NB4 (cell line): ENCODE measurements around the gene GHITM.
"Not testable (repeated sequence)": the region's sequence is repeated elsewhere in the genome, so short reads cannot be mapped to it uniquely, and the experiment has no call there.

Source experiments
- DNase-seq: peaks from one replicate; pipeline ENCODE4 v3.0.0; 2010; ENCODE audit warnings: low read depth
- H3K4me3 ChIP-seq: one replicate; pipeline ENCODE4 v1.5.1; 2011; ENCODE audit warnings: mild to moderate bottlenecking, low read depth, low read length, moderate library complexity
- MYC ChIP-seq: IDR thresholded peaks from 2 replicates; pipeline ENCODE4 v1.6.1; 2011; ENCODE audit warnings: low read depth, low read length
- POLR2A ChIP-seq: IDR thresholded peaks from 2 replicates; pipeline ENCODE4 v1.6.1; 2011; ENCODE audit warnings: mild to moderate bottlenecking; ENCODE audit not compliant: insufficient read length; ENCODE audit errors: extremely low read depth
- TF ChIP-seq, protein P1 (sequence below): IDR thresholded peaks from one replicate; pipeline ENCODE4 v1.5.1; 2012; ENCODE audit warnings: low read depth, low read length
- TF ChIP-seq, protein P2 (sequence below): IDR thresholded peaks from 2 replicates; pipeline ENCODE4 v1.6.1; 2011; ENCODE audit warnings: low read depth, low read length

GHITM gene

DNA sequence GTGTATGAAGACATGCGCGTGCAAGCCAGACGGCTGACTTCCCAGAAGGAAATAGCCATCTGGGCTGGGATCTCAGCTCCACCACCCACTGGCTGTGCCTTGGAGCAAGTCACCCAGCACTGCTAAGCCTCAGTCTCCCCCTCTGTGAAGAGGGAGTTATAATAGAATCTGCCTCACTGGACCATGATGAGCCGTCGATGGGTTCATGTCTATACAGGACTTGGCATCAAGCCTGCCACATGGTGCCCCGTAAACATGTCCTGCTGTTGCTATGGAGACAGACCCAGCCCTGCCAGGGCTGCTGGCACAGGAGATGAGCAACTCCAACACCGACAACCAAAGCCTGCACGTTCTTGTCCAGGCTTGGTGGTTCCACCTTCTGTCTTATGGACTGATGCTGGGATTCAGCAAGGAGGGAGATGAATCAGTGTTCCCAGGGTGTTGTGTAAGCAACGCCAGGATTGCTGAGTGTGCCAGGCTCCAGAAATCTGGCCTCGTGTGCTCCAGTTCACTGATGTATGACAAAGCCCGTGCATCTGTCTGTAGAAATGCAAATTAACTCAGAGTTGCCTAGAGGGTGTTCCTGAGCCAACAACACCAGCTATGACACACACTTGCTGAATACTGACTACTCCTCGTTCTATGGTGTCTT lies 39.9 kb downstream of the GHITM start:
- TF ChIP-seq, protein P1, sequence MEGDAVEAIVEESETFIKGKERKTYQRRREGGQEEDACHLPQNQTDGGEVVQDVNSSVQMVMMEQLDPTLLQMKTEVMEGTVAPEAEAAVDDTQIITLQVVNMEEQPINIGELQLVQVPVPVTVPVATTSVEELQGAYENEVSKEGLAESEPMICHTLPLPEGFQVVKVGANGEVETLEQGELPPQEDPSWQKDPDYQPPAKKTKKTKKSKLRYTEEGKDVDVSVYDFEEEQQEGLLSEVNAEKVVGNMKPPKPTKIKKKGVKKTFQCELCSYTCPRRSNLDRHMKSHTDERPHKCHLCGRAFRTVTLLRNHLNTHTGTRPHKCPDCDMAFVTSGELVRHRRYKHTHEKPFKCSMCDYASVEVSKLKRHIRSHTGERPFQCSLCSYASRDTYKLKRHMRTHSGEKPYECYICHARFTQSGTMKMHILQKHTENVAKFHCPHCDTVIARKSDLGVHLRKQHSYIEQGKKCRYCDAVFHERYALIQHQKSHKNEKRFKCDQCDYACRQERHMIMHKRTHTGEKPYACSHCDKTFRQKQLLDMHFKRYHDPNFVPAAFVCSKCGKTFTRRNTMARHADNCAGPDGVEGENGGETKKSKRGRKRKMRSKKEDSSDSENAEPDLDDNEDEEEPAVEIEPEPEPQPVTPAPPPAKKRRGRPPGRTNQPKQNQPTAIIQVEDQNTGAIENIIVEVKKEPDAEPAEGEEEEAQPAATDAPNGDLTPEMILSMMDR, result no peak
- TF ChIP-seq MYC (no peak), POLR2A (no peak)
- TF ChIP-seq, protein P2, sequence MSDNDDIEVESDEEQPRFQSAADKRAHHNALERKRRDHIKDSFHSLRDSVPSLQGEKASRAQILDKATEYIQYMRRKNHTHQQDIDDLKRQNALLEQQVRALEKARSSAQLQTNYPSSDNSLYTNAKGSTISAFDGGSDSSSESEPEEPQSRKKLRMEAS, result no peak
- H3K4me3 ChIP-seq, result no peak overlapping the region
- DNase-seq, result no peak

DNA sequence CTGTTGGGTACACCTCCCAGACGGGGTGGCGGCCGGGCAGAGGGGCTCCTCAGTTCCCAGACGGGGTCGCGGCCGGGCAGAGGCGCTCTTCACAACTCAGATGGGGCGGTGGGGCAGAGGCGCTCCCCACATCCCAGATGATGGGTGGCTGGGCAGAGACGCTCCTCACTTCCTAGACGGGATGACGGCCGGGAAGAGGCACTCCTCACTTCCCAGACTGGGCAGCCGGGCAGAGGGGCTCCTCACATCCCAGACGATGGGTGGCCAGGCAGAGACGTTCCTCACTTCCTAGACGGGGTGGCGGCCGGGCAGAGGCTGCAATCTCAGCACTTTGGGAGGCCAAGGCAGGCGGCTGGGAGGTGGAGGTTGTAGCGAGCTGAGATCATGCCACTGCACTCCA lies 41.1 kb downstream of the GHITM start:
- DNase-seq, H3K4me3 ChIP-seq: not testable (repeated sequence)

DNA sequence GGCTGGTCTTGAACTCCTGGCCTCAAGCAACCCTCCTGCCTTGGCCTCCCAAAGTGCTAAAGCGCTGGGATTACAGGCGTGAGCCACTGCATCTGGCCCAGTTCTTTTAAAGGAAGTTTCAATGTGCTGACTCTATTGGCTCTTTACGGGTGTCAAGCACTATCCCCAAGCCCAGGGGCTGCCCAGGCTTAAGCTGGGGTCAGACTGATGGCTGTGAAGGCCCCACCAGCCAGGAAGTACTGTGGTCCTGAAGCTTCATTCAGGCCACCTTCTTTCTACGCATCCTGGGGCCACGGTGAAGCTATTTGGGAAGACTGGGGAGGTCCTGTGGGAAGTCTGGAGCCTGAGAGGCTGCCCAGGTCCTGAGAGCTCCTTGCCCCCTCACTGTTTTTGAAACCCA lies 42.3 kb downstream of the GHITM start:
- DNase-seq, result no peak
- no peak overlapping the region for H3K4me3 ChIP-seq
- TF ChIP-seq, protein P2, result no peak
- TF ChIP-seq MYC, result no peak
- TF ChIP-seq, protein P1, result no peak
- no peak for TF ChIP-seq POLR2A

DNA sequence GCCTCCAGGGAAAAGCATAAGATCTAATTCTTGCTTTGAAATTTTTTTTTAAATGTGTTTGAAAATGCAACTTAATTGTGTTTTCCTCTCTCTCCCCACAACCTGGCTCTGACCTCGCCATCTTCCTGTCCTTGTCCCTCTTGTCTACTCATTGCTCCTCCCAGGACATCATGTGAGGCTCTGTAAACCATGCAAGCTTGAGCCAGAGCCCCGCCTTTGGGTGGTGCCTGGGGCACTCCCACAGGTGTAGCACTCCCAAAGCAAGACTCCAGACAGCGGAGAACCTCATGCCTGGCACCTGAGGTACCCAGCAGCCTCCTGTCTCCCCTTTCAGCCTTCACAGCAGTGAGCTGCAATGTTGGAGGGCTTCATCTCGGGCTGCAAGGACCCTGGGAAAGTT lies 45.2 kb downstream of the GHITM start:
- no peak overlapping the region for H3K4me3 ChIP-seq
- TF ChIP-seq, protein P2, result no peak
- TF ChIP-seq MYC (no peak), POLR2A (no peak)
- TF ChIP-seq, protein P1, result no peak
- DNase-seq, result no peak

DNA sequence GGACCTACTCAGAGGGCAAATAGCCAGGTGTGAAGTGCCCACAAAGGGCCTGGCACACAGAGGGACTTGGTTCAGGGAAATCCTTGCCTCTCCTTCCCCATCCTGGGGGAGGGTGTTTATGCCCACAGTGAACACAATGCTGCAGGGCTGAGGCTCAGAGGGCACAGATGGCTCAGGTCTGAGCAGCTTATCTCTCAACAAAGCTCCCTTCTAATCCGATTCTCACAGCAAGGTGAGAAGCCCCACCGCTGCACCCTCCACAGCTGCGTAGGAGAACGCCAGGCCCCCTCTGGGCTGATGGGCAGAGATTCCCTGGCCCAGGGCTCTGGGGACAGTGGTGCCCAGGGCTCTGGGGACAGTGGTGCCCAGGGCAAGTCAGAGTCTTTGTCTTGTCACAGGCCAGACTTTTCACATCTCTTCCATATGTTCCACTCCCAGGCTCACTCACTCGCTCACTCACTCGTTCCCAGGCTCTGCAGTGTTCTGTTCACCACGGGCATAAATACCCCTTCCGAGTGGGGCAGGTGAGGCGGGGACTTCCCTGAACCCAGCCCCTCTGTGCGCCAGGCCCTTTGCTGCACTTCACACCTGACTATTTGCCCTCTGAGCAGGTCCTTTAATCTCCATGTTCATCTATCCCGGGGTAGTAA lies 46.3 kb downstream of the GHITM start:
- H3K4me3 ChIP-seq, result no peak overlapping the region
- TF ChIP-seq POLR2A, result no peak
- TF ChIP-seq, protein P2, result no peak
- TF ChIP-seq MYC, result no peak
- TF ChIP-seq, protein P1, result no peak
- DNase-seq, result no peak

DNA sequence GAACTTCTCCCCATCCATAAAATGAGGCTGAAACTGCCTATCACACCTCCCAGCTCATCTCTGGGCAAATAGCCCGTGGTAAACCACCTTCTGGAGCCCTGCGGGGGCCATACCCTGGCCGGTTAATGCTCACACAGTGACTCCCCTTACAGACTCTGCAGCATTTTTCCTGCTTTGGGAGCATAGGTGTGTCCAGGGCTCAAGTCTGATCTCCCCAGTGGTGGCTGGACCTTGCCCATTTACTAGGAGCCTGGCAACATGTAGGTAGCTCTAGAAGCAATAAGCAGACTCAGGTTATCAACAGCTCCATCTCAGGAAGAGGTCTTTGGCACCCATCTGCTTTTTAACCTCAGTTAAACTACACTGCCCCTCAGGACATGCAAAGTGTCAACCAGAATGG lies 49.5 kb downstream of the GHITM start:
- TF ChIP-seq, protein P2, result no peak
- no peak for TF ChIP-seq MYC
- TF ChIP-seq POLR2A, result no peak
- TF ChIP-seq, protein P1, result no peak
- DNase-seq, result no peak
- H3K4me3 ChIP-seq, result no peak overlapping the region
